Activated B cell treated with CpG ODN at 0.5 μM for 24 hours (primary cell): ENCODE measurements around the gene ZDHHC22. TPM values are rescaled to one million over a fixed set of nuclear protein-coding genes. Genes with fewer than 3 reads are reported as not detected.

Source experiments
- ATAC-seq: fragments of 200-7000 bp; cut with Tn5 transposase; one replicate; pipeline ENCODE4 v1.10.0; 2021; ENCODE audit warnings: low read depth, mild to moderate bottlenecking, moderate library complexity
- CTCF ChIA-PET: fragments of 350-600 bp; sonication (Branson Sonifier 250); formaldehyde crosslinking; loops from one replicate; lab custom pipeline; 2021; ENCODE audit warnings: antibody characterized with exemption; lab: Charles Lee
- POLR2A ChIA-PET: fragments of 350-600 bp; sonication (Branson Sonifier 250); formaldehyde crosslinking; loops from one replicate; lab custom pipeline; 2021; ENCODE audit warnings: antibody characterized with exemption; lab: Charles Lee
- DNase-seq: peaks from one replicate; pipeline ENCODE4 v3.0.0; 2022
- H3K27ac Mint-ChIP-seq: one replicate; pipeline ENCODE4 v1.8.0; 2020; ENCODE audit warnings: mixed read lengths
- H3K27me3 Mint-ChIP-seq: one replicate; pipeline ENCODE4 v1.8.0; 2021; ENCODE audit warnings: mixed read lengths
- H3K36me3 Mint-ChIP-seq: one replicate; pipeline ENCODE4 v1.8.0; 2021; ENCODE audit warnings: low read depth, mixed read lengths
- H3K4me1 Mint-ChIP-seq: one replicate; pipeline ENCODE4 v1.8.0; 2021; ENCODE audit warnings: mixed read lengths
- H3K4me3 Mint-ChIP-seq: one replicate; pipeline ENCODE4 v1.8.0; 2020; ENCODE audit warnings: mild to moderate bottlenecking, mixed read lengths
- H3K9me3 Mint-ChIP-seq: one replicate; pipeline ENCODE4 v1.8.0; 2020; ENCODE audit warnings: mixed read lengths
- intact Hi-C: fragments of 100-400 bp; cut with micrococcal nuclease; formaldehyde crosslinking; loops from one replicate; pipeline ENCODE4 v1.15.1; 2024
- total RNA-seq: library from RNA; stranded (reverse); gene quantifications from 2 replicates; pipeline ENCODE4 v1.2.3, GENCODE V29; 2022
- TF ChIP-seq, protein P1 (sequence below): fragments of 200-600 bp; IDR thresholded peaks from one replicate; pipeline ENCODE4 v1.8.0; 2022; ENCODE audit warnings: antibody characterized with exemption, mild to moderate bottlenecking

The ZDHHC22 gene
- total RNA-seq, 1 donor from 2014 or later: not detected

DNA sequence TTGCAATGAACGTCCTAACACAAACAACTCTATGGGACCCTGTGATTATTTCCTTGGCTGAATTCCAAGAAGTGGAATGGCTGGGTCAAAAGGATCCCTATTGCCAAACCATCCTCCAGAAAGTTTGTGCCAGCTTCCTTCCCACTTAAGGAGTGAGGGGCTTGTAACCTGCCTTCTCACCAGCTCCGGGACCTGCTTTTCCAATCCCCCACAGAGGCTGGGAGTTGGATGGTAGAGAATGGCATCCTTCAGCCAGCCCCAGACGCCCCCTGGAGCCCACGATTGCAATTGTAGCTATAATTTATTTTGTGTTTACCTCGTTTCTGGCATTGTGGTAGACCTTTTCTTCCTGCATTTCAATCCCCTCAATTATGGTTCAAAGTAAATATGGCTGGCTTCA, 9.7 kb upstream of the ZDHHC22 start:
- CTCF ChIA-PET: interaction anchor here (0.7 to 4.6 kb wide), 12 partner anchors 8 to 276 kb away, joined by 3 to 39 read pairs (median 4); no protein-coding TSS in a partner anchor
- Mint-ChIP-seq H3K27ac (no peak overlapping the region), H3K4me3 (no peak overlapping the region)

DNA sequence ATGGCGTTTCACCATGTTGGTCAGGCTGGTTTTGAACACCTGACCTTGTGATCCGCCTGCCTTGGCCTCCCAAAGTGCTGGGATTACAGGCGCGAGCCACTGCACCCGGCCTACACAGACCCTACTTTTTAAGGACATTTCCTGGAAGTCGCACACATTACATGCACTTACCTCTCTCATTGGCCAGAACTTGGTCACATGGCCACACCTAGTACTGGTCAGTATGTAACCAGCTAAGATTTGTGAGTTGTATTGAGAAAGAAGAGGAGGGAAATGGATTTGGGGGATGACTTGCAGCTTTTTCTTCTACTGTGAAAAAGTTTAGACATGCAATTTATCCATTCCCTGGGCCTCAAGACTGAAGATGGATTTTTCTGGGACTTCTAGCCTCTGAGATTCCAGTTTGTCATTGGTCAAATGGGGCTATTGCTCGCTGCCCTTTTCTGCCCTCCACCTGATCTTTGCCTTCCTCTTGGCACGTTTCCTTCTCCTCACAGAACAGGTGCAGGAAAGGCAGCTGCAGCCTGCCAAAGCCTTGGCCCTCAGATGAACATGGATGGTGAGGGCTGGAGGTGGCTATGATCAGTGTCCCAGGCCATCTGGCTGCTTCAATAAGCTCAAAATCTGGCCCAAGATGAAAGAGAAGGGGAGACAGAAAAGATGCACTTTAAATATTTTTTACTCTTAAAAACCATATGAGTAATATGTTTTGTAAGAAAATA, 7.1 kb upstream of the ZDHHC22 start:
- H3K4me1 Mint-ChIP-seq: no peaks in the 10 kb centered on the region
- TF ChIP-seq, protein P1, sequence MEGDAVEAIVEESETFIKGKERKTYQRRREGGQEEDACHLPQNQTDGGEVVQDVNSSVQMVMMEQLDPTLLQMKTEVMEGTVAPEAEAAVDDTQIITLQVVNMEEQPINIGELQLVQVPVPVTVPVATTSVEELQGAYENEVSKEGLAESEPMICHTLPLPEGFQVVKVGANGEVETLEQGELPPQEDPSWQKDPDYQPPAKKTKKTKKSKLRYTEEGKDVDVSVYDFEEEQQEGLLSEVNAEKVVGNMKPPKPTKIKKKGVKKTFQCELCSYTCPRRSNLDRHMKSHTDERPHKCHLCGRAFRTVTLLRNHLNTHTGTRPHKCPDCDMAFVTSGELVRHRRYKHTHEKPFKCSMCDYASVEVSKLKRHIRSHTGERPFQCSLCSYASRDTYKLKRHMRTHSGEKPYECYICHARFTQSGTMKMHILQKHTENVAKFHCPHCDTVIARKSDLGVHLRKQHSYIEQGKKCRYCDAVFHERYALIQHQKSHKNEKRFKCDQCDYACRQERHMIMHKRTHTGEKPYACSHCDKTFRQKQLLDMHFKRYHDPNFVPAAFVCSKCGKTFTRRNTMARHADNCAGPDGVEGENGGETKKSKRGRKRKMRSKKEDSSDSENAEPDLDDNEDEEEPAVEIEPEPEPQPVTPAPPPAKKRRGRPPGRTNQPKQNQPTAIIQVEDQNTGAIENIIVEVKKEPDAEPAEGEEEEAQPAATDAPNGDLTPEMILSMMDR: no peak
- H3K27ac Mint-ChIP-seq: no peak overlapping the region
- H3K27me3 Mint-ChIP-seq: peaks cover 39% of the 10 kb centered on the region
- no peak overlapping the region for H3K4me3 Mint-ChIP-seq
- ChIA-PET POLR2A (interaction anchor here (0.5 kb wide), 1 partner anchor 173 kb away, joined by 3 read pairs; no protein-coding TSS in a partner anchor), CTCF (interaction anchor here (1.5 to 3.6 kb wide), 4 partner anchors 40 to 402 kb away, joined by 3 to 23 read pairs (median 7); no protein-coding TSS in a partner anchor)
- ATAC-seq (no peak), DNase-seq (no peak)
- intact Hi-C loops: no loop called here
- H3K9me3 Mint-ChIP-seq: no peaks in the 10 kb centered on the region
- H3K36me3 Mint-ChIP-seq: no peaks in the 10 kb centered on the region

More for the DNA sequence above, 9.7 kb upstream of the ZDHHC22 start:
- intact Hi-C loops: loop anchor here (1.0 to 5.0 kb wide), 2 partner anchors 43 to 1446 kb away; no protein-coding TSS in a partner anchor
- DNase-seq: no peak
- Mint-ChIP-seq H3K36me3 (no peaks in the 10 kb centered on the region), H3K27me3 (peaks cover 35% of the 10 kb centered on the region), H3K9me3 (peaks cover 2% of the 10 kb centered on the region), H3K4me1 (no peaks in the 10 kb centered on the region)
- TF ChIP-seq, protein P1: peak; percentile 25
- no peak for ATAC-seq
- POLR2A ChIA-PET: interaction anchor here (0.6 kb wide), 1 partner anchor 171 kb away, joined by 4 read pairs; no protein-coding TSS in a partner anchor

- TF ChIP-seq, protein P1: no peak
- POLR2A ChIA-PET: no interaction called here
- peaks cover 46% of the 10 kb centered on the region for H3K27me3 Mint-ChIP-seq
Measured at GRCh38 chr14:77145975-77146740, 4.6 kb upstream of the ZDHHC22 start.

GRCh38 chr14:77144412-77145115, 3.0 kb upstream of the ZDHHC22 start:
- ChIA-PET CTCF (no interaction called here), POLR2A (no interaction called here)
- DNase-seq (no peak), ATAC-seq (no peak)
- Mint-ChIP-seq H3K4me3 (no peak overlapping the region), H3K4me1 (peaks cover 18% of the 10 kb centered on the region), H3K36me3 (no peaks in the 10 kb centered on the region), H3K27me3 (peaks cover 55% of the 10 kb centered on the region), H3K27ac (no peak overlapping the region), H3K9me3 (no peaks in the 10 kb centered on the region)
- intact Hi-C loops: loop anchor here (5.0 kb wide), 1 partner anchor 158 kb away; no protein-coding TSS in a partner anchor
- TF ChIP-seq, protein P1: no peak

More at GRCh38 chr14:77145975-77146740, 4.6 kb upstream of the ZDHHC22 start:
- H3K36me3 Mint-ChIP-seq: no peaks in the 10 kb centered on the region
- ATAC-seq: no peak
- intact Hi-C loops: no loop called here
- H3K4me1 Mint-ChIP-seq: peaks cover 7% of the 10 kb centered on the region
- CTCF ChIA-PET: interaction anchor here (1.0 to 1.3 kb wide), 2 partner anchors 9 to 75 kb away, joined by 3 read pairs; no protein-coding TSS in a partner anchor
- DNase-seq: no peak
- no peak overlapping the region for H3K4me3 Mint-ChIP-seq
- no peak overlapping the region for H3K27ac Mint-ChIP-seq
- H3K9me3 Mint-ChIP-seq: no peaks in the 10 kb centered on the region
